ENCODE data around the gene RIPK4. TPM values are rescaled to one million over a fixed set of nuclear protein-coding genes. Genes with fewer than 3 reads are reported as not detected.

Gene RIPK4
- total and polyA plus RNA-seq, 2 donors (not counting 1 experiment from before 2014, with no cell fraction given): not detected

GRCh38 chr21:41801321-41802197, 34.7 kb upstream of the RIPK4 start:
- POLR2A ChIA-PET: no interaction called here
- Histone ChIP-seq H3K79me2 (ENCODE audit: control insufficient read depth, insufficient read depth, low read length) (peaks cover 2% of the 10 kb centered on the region), H3K4me1 (ENCODE audit: control insufficient read depth in 2 of 2, insufficient read depth in 2 of 2, low read length in 2 of 2) (no peaks in the 10 kb centered on the region), H3K9me3 (ENCODE audit: control extremely low read depth in 1 of 3, control insufficient read depth in 2 of 3, insufficient read depth in 1 of 3, low read length in 2 of 3) (no peaks in the 10 kb centered on the region), H3K4me3 (ENCODE audit: control extremely low read depth in 1 of 5, extremely low read depth in 1 of 5, insufficient read depth in 1 of 5, low read depth in 2 of 5, low read length in 4 of 5) (no peak overlapping the region), H2AFZ (ENCODE audit: insufficient read depth, low read depth, low read length, poor library complexity, severe bottlenecking) (no peak overlapping the region), H3K36me3 (replicated peaks in 1 of 2; ENCODE audit: control extremely low read depth in 1 of 2, control insufficient read depth in 1 of 2, extremely low read depth in 1 of 2, insufficient read depth in 2 of 2, low read length in 1 of 2) (peaks cover 0 to 46% of the 10 kb centered on the region in 2 experiments), H3K4me2 (replicated peaks; ENCODE audit: low read depth, low read length, poor library complexity, severe bottlenecking) (no peak overlapping the region), H4K20me1 (ENCODE audit: control insufficient read depth, insufficient read depth, low read length, poor library complexity, severe bottlenecking) (peaks cover 5% of the 10 kb centered on the region), H3K27ac (ENCODE audit: low read length in 2 of 2) (no peak overlapping the region), H3K9ac (ENCODE audit: low read length) (no peak overlapping the region), H3K27me3 (replicated peaks in 1 of 4; ENCODE audit: control extremely low read depth in 1 of 4, control insufficient read depth in 3 of 4, insufficient read depth in 4 of 4, low read length in 3 of 4) (no peaks in the 10 kb centered on the region)
- WGBS (ENCODE audit: insufficient coverage): 97% methylated on average over 20 of the region's 32 CpGs
- intact Hi-C loops (cut with micrococcal nuclease): no loop called here
- CTCF ChIA-PET: interaction anchor here (1.2 kb wide), 1 partner anchor 15 kb away, joined by 3 read pairs; no protein-coding TSS in a partner anchor
- no peaks in the 10 kb centered on the region for H3K9me3 Mint-ChIP-seq (ENCODE audit: insufficient read depth)
- H3K27ac Mint-ChIP-seq: no peak overlapping the region
- DNase-seq (no peak), ATAC-seq (ENCODE audit: low read depth) (no peak)
- TF ChIP-seq CTCF (IDR thresholded peaks at IDR 0.05): no peak
- TF ChIP-seq EZH2 (IDR thresholded peaks at IDR 0.05; ENCODE audit: borderline replicate concordance, insufficient read depth, low read depth, low read length, poor library complexity, severe bottlenecking): no peak
- no peak overlapping the region for H3K4me3 Mint-ChIP-seq
- no peaks in the 10 kb centered on the region for H3K27me3 Mint-ChIP-seq
- H3K4me1 Mint-ChIP-seq: no peaks in the 10 kb centered on the region

Data from B cell (primary cell).